ENCODE data around the gene FRMD8.

The FRMD8 gene

DNA sequence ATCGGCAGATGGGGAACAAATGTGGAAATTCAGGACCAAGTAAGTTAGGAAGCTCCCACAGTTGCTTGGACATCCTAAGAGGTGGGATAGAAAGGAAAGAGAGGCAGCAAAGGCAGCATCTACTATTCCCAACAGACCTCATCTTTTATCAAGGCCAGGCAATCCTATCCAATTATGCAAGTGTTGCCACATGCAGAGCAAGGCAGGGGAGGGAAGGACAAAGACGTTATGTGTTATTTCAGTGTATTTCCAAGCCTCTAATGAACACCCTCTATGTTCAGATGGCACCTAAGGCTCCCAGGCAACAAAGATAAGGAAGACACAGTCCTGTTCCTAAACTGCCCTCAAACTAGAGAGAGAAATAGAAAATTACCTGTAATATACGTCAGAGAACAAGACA is 22.7 kb upstream of the FRMD8 start:
- Histone ChIP-seq H3K4me3 (ENCODE audit: low read depth in 1 of 2, low read length in 1 of 2) (no peak overlapping the region), H3K36me3 (no peaks in the 10 kb centered on the region), H3K27me3 (no peaks in the 10 kb centered on the region), H3K9me3 (no peaks in the 10 kb centered on the region), H3K4me1 (ENCODE audit: control insufficient read depth in 1 of 2, insufficient read depth in 1 of 2, low read depth in 1 of 2, low read length in 1 of 2) (peaks cover 29 to 34% of the 10 kb centered on the region in 2 experiments), H3K27ac (peak overlapping the region; percentile 99)
- TF ChIP-seq, protein P1, sequence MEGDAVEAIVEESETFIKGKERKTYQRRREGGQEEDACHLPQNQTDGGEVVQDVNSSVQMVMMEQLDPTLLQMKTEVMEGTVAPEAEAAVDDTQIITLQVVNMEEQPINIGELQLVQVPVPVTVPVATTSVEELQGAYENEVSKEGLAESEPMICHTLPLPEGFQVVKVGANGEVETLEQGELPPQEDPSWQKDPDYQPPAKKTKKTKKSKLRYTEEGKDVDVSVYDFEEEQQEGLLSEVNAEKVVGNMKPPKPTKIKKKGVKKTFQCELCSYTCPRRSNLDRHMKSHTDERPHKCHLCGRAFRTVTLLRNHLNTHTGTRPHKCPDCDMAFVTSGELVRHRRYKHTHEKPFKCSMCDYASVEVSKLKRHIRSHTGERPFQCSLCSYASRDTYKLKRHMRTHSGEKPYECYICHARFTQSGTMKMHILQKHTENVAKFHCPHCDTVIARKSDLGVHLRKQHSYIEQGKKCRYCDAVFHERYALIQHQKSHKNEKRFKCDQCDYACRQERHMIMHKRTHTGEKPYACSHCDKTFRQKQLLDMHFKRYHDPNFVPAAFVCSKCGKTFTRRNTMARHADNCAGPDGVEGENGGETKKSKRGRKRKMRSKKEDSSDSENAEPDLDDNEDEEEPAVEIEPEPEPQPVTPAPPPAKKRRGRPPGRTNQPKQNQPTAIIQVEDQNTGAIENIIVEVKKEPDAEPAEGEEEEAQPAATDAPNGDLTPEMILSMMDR (IDR thresholded peaks at IDR 0.05) = no peak

DNA sequence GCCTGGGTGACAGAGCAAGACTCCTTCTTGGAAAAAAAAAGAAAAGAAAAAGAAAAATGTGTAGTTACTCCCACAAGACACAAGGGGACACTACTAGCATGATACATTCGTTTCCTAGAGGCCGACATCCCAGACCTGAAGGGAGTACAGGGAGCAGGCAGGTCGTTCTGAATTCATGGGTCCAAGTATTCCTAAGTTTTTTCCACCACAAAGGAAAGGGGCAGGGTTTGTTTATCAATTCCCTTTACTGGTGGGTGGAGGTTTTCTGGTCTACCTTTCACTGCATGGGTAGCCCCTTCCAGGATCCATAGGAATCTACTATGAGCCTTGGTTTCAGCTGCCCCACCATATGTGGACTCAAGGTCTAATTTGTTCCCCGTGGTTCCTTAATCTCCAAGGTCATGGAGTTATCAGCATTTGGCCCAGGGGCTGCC is 20.1 kb upstream of the FRMD8 start:
- TF ChIP-seq, protein P1 (IDR thresholded peaks at IDR 0.05) = peak; percentile 75
- Histone ChIP-seq H3K9me3 (no peaks in the 10 kb centered on the region), H3K4me1 (ENCODE audit: control insufficient read depth in 1 of 2, insufficient read depth in 1 of 2, low read depth in 1 of 2, low read length in 1 of 2) (peaks cover 29 to 37% of the 10 kb centered on the region in 2 experiments), H3K36me3 (no peaks in the 10 kb centered on the region), H3K27ac (peak overlapping the region; percentile 33), H3K27me3 (no peaks in the 10 kb centered on the region), H3K4me3 (ENCODE audit: low read depth in 1 of 2, low read length in 1 of 2) (no peak overlapping the region)

DNA sequence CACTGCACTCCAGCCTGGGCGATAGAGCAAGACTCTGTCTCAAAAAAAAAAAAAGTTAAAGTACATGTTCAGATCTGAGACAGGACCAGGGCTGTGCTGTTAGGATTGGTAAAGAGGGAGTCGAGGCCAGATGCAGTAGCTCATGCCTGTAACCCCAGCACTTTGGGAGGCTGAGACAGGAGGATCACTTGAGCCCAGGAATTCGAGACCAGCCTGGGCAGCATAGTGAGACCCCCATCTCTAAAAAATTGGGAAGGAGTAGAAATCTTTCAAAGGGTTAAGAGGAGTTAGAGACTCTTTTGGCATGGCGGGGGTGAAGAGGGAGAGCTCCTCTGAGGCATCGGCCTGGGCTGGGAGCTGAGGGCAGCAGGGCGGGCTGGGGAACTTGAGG is 15.8 kb upstream of the FRMD8 start:
- no peak overlapping the region for H3K27ac ChIP-seq
- H3K27me3 ChIP-seq = no peaks in the 10 kb centered on the region
- peaks cover 4 to 9% of the 10 kb centered on the region in 2 experiments for H3K4me1 ChIP-seq (ENCODE audit: control insufficient read depth in 1 of 2, insufficient read depth in 1 of 2, low read depth in 1 of 2, low read length in 1 of 2)
- TF ChIP-seq, protein P1 (IDR thresholded peaks at IDR 0.05) = no peak
- H3K36me3 ChIP-seq = no peaks in the 10 kb centered on the region
- H3K4me3 ChIP-seq (ENCODE audit: low read depth in 1 of 2, low read length in 1 of 2) = no peak overlapping the region
- no peaks in the 10 kb centered on the region for H3K9me3 ChIP-seq

DNA sequence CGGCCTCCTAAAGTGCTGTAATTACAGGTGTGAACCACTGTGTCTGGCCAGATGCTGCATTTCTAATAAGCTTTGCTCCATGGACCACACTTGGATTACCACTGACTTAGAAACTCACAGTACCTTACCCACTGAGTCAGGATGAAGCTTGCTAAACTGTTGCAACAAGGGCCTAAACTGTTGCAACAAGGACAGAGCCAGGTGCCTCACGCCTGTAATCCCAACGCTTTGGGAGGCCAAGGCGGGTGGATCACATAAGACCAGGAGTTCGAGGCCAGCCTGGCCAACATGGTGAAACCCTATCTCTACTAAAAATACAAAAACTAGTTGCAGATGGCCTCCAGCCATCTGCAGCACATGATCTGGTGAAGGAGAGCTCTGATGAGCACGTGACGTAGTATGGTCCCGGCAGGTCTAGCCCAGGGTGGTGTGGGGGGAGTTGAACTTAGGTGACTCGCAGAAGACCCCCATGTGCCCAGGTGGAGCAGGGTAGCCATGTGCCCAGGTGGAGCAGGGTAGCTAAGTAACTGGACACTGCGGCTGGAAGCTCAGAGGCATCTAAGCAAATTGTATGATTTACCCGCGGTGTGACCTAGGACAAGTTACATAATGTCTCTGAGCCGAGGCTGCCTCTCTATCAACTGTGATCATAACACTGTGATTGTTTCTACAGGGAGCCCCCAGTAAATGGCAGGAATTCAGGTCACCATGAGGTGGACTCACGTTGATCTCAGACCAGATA is 12.4 kb upstream of the FRMD8 start:
- Histone ChIP-seq H3K36me3 (peaks cover 5% of the 10 kb centered on the region), H3K4me3 (ENCODE audit: low read depth in 1 of 2, low read length in 1 of 2) (no peak overlapping the region), H3K27ac (no peak overlapping the region)

DNA sequence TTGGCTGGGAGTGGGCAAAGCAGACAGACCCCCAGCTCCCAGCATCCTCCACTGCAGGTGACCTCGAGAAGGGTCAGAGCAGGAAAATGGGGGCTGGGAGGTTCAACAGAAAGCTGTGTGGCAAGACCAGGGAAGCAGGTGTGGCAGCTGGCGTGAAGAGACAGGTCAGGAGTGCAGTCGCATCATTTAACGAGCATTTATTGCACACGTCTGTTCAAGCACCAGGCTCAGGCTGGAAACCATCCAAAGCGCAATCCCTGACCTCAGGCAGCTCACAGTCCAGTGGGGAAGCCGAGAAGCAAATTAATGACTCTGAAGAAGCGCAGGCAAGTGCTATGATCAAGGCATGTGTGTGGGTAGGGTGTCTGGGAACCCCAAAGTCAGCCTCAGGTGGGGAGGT is 11.4 kb upstream of the FRMD8 start:
- no peak overlapping the region for H3K4me3 ChIP-seq (ENCODE audit: low read depth in 1 of 2, low read length in 1 of 2)
- peaks cover 4 to 14% of the 10 kb centered on the region in 2 experiments for H3K4me1 ChIP-seq (ENCODE audit: control insufficient read depth in 1 of 2, insufficient read depth in 1 of 2, low read depth in 1 of 2, low read length in 1 of 2)

More for the DNA sequence above, 12.4 kb upstream of the FRMD8 start:
- Histone ChIP-seq H3K9me3 (no peaks in the 10 kb centered on the region), H3K27me3 (no peaks in the 10 kb centered on the region), H3K4me1 (ENCODE audit: control insufficient read depth in 1 of 2, insufficient read depth in 1 of 2, low read depth in 1 of 2, low read length in 1 of 2) (peaks cover 4 to 14% of the 10 kb centered on the region in 2 experiments)
- TF ChIP-seq, protein P1 (IDR thresholded peaks at IDR 0.05) = no peak

More for the DNA sequence above, 11.4 kb upstream of the FRMD8 start:
- Histone ChIP-seq H3K27me3 (no peaks in the 10 kb centered on the region), H3K27ac (no peak overlapping the region), H3K36me3 (peaks cover 5% of the 10 kb centered on the region), H3K9me3 (no peaks in the 10 kb centered on the region)
- TF ChIP-seq, protein P1 (IDR thresholded peaks at IDR 0.05) = no peak
